ENCODE measurements around the gene PSME1. TPM values are rescaled to one million over a fixed set of nuclear protein-coding genes. Genes with fewer than 3 reads are reported as not detected.

The PSME1 gene
- total RNA-seq, 4 donors from 2014 or later, result 63.3 to 158 (median 87.5) TPM

DNA sequence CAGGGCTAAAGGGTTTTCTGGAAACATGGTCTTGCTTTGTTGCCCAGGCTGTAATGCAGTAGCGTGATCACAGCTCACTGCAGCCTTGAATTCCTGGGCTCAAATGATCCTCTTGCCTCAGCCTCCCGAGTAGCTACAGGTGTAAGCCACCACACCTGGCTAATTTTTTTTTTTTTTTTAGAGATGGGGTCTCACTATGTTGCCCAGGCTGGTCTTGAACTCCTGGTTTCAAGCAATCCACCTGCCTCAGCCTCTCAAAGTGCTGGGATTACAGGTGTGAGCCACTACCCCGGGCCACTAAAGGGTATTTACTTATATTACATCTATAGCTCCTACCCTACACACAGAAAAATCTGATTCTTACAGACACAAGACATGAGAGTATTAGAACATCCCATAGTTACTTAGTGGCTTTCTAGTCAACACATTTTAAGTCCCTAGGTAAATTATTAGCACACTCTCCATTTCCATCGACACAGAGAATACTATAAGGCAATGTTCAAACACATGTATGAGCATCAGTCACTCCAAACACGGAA is 27.6 kb upstream of the PSME1 start:
- H3K9me3 ChIP-seq, result no peaks in the 10 kb centered on the region
- H3K27me3 ChIP-seq, result no peaks in the 10 kb centered on the region
- H3K4me1 ChIP-seq, result peaks cover 9 to 12% of the 10 kb centered on the region in 2 donors
- in situ Hi-C loops (cut with MboI; ENCODE audit: low sequenced_read_pairs in 4 of 4) (loop anchor here in 1 of 4 donors (5.0 kb wide), 1 partner anchor 51 kb away; no protein-coding TSS in a partner anchor), intact Hi-C loops (cut with DNase I; ENCODE audit: low total_unique reads) (loop anchor here (1.0 to 5.0 kb wide), 3 partner anchors 50 to 476 kb away; no protein-coding TSS in a partner anchor)
- H3K4me3 ChIP-seq, result no peak overlapping the region
- peak overlapping the region; percentile 2 to 55 (median 29) for H3K27ac ChIP-seq
- DNase-seq, result no peak
- no peak for TF ChIP-seq POLR2A (IDR thresholded peaks at IDR 0.05)
- TF ChIP-seq, protein P1, sequence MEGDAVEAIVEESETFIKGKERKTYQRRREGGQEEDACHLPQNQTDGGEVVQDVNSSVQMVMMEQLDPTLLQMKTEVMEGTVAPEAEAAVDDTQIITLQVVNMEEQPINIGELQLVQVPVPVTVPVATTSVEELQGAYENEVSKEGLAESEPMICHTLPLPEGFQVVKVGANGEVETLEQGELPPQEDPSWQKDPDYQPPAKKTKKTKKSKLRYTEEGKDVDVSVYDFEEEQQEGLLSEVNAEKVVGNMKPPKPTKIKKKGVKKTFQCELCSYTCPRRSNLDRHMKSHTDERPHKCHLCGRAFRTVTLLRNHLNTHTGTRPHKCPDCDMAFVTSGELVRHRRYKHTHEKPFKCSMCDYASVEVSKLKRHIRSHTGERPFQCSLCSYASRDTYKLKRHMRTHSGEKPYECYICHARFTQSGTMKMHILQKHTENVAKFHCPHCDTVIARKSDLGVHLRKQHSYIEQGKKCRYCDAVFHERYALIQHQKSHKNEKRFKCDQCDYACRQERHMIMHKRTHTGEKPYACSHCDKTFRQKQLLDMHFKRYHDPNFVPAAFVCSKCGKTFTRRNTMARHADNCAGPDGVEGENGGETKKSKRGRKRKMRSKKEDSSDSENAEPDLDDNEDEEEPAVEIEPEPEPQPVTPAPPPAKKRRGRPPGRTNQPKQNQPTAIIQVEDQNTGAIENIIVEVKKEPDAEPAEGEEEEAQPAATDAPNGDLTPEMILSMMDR (IDR thresholded peaks at IDR 0.05 in 4 of 5, conservative IDR thresholded peaks at IDR 0.05 in 1 of 5), result no peak
- no peaks in the 10 kb centered on the region for H3K36me3 ChIP-seq
- peak in 1 of 2 donors; percentile 15 for ATAC-seq

DNA sequence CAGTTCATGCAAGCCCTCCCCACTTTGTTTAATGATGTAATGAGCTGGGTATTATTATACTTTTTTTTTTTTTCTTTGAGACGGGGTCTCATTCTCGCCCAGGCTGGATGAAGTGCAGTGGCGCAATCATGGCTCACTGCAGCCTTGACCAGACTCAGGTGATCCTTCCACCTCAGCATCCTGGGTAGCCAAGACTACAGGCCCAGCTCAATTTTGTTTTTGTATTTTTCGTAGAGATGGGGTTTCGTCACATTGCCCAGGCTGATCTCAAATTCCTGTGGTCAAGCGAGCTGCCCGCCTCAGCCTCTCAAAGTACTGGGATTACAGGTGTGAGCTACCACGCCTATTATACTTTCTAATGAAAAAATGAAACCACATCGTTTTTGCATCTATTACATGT is 25.9 kb upstream of the PSME1 start:
- DNase-seq (no peak), ATAC-seq (no peak)
- Histone ChIP-seq H3K27me3 (no peaks in the 10 kb centered on the region), H3K9me3 (no peaks in the 10 kb centered on the region), H3K36me3 (no peaks in the 10 kb centered on the region), H3K4me3 (no peak overlapping the region), H3K27ac (no peak overlapping the region), H3K4me1 (peaks cover 11 to 15% of the 10 kb centered on the region in 2 donors)
- in situ Hi-C loops (cut with MboI; ENCODE audit: low sequenced_read_pairs in 4 of 4), result no loop called here
- intact Hi-C loops (cut with DNase I; ENCODE audit: low total_unique reads), result no loop called here
- TF ChIP-seq POLR2A (IDR thresholded peaks at IDR 0.05), result no peak
- TF ChIP-seq, protein P1 (IDR thresholded peaks at IDR 0.05 in 4 of 5, conservative IDR thresholded peaks at IDR 0.05 in 1 of 5), result no peak

DNA sequence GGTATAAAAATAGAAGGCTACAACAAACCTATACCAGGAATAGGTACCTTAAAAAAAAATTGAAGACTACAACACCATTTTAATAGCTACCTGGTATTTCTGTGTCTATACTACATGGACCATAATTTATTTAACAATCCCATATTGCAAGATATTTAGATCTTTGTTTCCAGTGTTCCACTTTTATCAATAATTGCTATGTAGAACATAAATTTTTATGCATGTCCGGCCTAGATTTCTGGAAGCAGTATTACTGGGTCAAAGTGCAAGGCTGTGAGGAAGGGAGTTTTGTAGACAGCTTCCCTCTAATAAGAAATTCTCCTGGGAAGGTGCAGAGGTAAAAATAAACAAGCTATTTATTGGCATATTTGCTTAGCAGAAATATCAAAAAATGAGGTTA is 25.5 kb upstream of the PSME1 start:
- ATAC-seq (no peak), DNase-seq (no peak)
- intact Hi-C loops (cut with DNase I; ENCODE audit: low total_unique reads), result no loop called here

DNA sequence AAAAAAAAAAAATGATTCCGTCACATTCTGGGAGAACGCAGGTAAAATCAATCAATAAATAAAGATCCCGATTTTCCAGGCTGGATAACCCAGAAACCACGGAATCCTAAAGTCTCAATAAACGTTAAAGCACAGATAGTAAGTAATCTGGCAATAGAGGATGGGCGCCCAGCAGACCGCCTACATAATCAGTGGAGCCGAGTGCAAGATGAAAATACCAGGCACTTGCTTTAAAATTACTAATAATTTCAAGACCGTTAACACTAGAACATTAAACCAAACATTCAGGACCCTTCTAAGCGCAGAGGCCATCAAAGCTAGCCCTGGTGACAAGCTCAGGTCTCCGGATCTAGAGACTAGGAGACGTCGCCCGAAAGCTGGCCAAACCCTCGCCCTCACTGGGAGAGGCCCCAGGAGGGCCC is 22.6 kb upstream of the PSME1 start:
- no peak for TF ChIP-seq POLR2A (IDR thresholded peaks at IDR 0.05)
- TF ChIP-seq, protein P1 (IDR thresholded peaks at IDR 0.05 in 4 of 5, conservative IDR thresholded peaks at IDR 0.05 in 1 of 5), result no peak
- Histone ChIP-seq H3K9me3 (no peaks in the 10 kb centered on the region), H3K27ac (peak overlapping the region; percentile 92 to 99 (median 98)), H3K4me3 (peak overlapping the region; percentile 74 to 80 (median 78)), H3K4me1 (peaks cover 23 to 27% of the 10 kb centered on the region in 2 donors), H3K27me3 (no peaks in the 10 kb centered on the region), H3K36me3 (peaks cover 0 to 13% of the 10 kb centered on the region in 2 donors)
- in situ Hi-C loops (cut with MboI; ENCODE audit: low sequenced_read_pairs in 4 of 4), result no loop called here
- DNase-seq (no peak), ATAC-seq (peak in 1 of 2 donors; percentile 7)
- intact Hi-C loops (cut with DNase I; ENCODE audit: low total_unique reads), result no loop called here

More for the DNA sequence above, 25.5 kb upstream of the PSME1 start:
- Histone ChIP-seq H3K36me3 (no peaks in the 10 kb centered on the region), H3K27ac (no peak overlapping the region), H3K4me1 (peaks cover 13 to 16% of the 10 kb centered on the region in 2 donors), H3K4me3 (no peak overlapping the region), H3K27me3 (no peaks in the 10 kb centered on the region), H3K9me3 (no peaks in the 10 kb centered on the region)
- TF ChIP-seq, protein P1 (IDR thresholded peaks at IDR 0.05 in 4 of 5, conservative IDR thresholded peaks at IDR 0.05 in 1 of 5), result no peak
- no peak for TF ChIP-seq POLR2A (IDR thresholded peaks at IDR 0.05)
- in situ Hi-C loops (cut with MboI; ENCODE audit: low sequenced_read_pairs in 4 of 4), result no loop called here

Measured in gastrocnemius medialis (tissue), 4 donors.